ENCODE results near the gene GCM1.

GRCh38 chr6:53134601-53135235 is 13.9 kb downstream of the GCM1 start:
- TF ChIP-seq POLR2AphosphoS5 (IDR thresholded peaks at IDR 0.05; ENCODE audit: low read depth, low read length), result no peak
- no peak for TF ChIP-seq SPI1 (IDR thresholded peaks at IDR 0.05; ENCODE audit: low read depth, low read length)
